HG03432 (cell line): ENCODE data around the gene RNASE7.

ENCODE experiments used
- ATAC-seq: cut with Tn5 transposase; IDR thresholded peaks from one replicate; pipeline ENCODE4 v1.9.1; 2021; ENCODE audit warnings: mild to moderate bottlenecking, moderate library complexity; ENCODE audit not compliant: unreplicated experiment

RNASE7 gene

DNA sequence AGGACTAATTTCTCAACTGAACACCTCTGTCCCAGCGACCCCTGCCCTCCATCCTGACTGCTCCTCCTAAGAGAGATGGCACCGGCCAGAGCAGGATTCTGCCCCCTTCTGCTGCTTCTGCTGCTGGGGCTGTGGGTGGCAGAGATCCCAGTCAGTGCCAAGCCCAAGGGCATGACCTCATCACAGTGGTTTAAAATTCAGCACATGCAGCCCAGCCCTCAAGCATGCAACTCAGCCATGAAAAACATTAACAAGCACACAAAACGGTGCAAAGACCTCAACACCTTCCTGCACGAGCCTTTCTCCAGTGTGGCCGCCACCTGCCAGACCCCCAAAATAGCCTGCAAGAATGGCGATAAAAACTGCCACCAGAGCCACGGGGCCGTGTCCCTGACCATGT, 756 bp downstream of the RNASE7 start:
- no peak for ATAC-seq

DNA sequence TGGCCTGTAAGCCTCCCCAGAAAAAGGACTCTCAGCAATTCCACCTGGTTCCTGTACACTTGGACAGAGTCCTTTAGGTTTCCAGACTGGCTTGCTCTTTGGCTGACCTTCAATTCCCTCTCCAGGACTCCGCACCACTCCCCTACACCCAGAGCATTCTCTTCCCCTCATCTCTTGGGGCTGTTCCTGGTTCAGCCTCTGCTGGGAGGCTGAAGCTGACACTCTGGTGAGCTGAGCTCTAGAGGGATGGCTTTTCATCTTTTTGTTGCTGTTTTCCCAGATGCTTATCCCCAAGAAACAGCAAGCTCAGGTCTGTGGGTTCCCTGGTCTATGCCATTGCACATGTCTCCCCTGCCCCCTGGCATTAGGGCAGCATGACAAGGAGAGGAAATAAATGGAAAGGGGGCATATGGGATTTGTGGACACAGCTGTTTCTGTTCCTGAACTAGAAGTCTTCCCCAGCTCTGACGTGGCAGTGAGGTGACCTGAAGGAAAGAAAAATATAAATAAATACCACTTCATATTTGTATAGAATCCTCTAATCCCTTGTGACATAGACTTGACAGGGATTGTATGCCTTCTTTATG, 1.3 kb downstream of the RNASE7 start:
- no peak for ATAC-seq

DNA sequence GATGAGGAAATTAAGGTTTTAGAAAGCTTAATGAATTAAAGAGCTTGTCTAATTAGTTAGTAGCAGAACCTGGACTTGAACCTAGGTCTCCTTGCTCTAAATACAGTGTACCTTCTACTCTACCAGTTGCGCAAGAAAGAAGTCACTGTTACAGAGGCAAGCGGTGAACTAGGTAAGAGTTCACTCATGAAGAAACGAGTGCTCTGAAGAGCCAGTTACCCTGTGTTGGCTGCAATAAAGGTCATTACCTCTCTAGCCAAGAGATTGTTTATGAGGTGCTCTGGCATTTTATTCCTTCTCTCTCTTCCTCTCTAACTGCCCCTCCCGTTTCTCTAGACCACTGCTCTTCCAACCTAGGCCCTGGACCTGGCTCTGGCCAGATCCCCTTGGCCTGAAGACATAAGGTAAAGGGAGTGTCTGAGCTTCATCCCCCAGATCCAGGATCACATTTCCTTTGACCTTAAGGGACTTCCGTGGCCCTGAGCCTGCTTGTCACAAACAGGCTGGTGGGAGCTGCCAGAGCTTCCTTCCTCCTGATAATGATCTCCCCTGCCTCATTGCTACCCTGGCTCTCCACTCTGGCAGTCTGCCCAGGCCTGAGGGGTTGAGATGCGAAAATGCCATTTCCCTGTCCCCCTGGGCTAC, 1.9 kb downstream of the RNASE7 start:
- no peak for ATAC-seq

DNA sequence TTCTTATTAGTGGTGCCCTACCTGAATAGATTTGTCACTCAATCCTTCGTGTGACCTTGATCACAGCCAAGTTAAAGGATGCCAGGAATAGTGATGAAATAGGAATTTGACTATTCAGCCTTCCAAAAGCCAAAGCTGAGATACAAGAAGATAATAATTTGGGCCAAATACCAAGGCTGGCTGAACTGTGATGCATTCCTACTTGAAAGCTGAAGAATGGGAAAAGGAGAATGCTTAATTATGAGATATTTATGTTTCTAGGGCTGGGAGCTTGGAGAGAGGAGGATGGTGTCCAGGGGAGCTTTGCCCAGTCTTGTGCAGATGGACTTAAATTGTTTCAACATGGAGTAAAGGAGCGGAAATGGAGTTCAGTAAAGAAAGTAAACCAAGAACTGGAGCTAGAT, 5.2 kb downstream of the RNASE7 start:
- ATAC-seq, result no peak

DNA sequence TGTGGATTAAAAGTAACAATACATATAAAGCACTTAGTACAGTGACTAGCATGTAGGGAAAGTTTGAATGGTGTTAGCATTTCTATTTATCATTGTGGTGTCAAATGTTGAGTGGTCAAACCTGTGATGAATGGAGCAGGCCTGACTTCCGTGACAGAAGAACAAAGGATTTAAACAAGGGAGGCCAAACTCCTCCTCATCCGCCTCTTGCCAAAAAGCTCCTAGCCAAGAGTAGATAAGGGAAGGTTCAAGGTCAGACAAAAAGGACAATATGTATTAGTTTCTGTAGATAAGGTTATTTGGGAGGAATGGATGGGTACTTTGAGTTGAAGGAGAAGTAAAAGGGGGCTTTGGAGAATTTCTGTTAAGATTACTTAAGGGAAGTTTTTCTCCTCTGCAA, 6.5 kb downstream of the RNASE7 start:
- no peak for ATAC-seq

DNA sequence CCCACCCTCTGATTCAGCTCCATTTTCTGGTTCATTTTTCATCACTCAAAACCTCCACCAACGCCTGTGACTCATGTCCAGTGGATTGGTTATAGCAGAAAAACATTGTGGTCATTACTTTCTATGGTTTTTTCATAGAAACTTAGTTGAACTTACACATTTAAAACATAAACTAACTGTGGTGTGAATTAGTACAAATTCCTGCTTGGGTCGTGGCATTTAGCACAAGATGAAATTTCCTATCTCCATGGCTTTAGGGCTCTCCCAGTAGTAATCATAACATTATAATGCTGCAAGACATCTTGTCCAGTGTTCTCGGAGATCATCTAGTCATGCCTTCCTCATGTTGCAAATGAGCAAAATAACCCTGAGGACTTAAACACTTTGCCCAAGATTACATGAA, 7.1 kb downstream of the RNASE7 start:
- no peak for ATAC-seq

DNA sequence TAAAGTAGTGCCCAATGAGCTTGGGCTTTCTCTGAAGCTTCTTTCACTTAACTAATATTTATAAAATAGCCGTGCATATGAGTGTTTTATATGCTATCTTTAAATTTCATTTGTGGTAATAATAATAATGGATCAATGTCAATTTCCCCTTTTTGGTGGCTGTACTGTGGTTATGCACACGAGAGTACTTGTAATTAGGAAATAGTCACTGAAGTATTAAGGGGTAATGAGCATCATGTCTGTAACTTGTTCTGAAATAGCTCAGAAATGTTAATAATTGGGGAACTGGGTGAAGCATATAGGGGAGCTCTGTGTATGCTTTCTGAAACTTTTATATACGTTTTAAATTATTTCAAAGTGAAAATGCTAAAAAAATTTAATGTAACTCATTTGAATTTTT, 8.4 kb downstream of the RNASE7 start:
- no peak for ATAC-seq

DNA sequence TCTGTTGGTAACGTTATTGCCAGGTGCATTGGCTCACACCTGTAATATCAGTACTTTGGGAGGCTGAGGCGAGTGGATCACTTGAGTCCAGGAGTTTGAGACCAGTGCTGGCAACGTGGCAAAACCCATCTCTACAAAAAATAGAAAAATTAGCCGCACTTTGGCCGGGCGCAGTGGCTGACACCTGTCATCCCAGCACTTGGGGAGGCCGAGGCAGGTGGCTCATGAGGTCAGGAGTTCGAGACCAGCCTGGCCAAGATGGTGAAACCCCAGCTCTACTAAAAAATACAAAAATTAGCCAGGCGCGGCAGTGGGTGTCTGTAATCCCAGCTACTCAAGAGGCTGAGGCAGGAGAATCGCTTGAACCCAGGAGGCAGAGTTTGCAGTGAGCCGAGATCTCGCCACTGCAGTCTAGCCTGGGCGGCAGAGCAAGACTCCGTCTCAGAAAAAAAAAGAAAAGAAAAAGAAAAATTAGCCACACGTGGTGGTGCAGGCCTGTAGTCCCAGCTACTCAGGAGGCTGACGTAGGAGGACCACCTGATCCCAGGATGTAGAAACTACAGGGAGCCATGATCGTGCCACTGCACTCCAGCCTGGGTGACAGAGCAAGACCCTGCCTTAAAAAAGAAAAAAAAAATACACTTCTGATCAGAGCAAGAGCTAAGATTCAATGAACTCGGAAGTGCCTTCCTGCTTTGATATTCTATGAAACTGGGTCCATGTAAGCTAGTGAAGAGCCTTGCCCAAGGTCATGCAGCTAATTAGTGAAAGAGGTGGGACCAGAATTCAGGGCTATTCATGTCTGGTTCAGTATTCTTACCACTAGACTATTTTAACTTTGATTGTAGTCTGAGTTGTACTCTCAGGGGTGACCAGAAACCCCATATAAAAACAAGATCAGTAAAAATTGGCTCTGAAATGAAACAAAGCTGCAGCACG, 11.3 kb downstream of the RNASE7 start:
- no peak for ATAC-seq

DNA sequence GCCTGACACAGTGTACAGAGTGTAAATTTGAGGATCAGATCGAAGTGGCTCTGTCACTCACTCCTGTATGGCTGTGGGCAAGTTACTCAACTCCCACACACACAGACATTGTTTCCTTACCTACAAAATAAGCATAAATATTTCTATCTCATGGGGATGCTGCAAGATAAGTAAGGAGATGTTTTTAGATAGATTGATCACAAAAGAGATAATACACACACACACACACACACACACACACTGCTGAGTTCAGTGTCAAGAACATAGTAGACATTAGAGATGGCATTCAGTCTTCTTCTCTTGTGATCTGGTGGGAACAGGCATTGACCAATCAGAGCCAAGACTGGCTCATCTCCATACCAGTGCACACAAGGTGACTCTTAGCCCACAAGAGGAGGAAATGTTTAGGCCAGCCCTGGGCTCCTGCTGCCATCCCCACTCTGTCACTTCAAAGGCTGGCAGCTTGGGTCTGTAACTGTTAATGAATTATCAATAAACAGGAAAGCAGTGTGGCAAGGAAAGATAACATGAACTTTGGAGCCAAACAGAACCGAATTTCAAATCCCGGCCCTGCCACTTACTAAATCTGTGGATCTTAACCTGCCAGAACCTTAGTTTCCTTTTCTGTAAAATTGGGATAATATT, 12.1 kb downstream of the RNASE7 start:
- no peak for ATAC-seq

DNA sequence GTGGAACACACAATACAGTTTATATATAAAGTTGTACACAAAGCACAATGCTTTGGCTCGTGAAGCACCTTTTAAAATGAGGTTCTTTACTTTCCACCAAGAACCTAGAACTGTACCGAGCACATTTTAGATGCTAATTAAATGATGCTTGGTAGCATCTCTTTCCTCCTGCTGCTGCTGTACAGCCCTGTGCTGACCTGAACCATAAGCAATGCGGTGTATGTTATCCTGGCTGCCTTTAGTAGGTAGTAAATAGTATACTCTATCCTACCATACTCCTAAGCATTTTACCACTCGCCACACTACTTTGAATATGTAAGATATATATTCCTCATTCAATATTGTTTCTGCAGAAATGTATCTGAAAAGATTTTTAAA, 12.6 kb downstream of the RNASE7 start:
- ATAC-seq, result no peak

DNA sequence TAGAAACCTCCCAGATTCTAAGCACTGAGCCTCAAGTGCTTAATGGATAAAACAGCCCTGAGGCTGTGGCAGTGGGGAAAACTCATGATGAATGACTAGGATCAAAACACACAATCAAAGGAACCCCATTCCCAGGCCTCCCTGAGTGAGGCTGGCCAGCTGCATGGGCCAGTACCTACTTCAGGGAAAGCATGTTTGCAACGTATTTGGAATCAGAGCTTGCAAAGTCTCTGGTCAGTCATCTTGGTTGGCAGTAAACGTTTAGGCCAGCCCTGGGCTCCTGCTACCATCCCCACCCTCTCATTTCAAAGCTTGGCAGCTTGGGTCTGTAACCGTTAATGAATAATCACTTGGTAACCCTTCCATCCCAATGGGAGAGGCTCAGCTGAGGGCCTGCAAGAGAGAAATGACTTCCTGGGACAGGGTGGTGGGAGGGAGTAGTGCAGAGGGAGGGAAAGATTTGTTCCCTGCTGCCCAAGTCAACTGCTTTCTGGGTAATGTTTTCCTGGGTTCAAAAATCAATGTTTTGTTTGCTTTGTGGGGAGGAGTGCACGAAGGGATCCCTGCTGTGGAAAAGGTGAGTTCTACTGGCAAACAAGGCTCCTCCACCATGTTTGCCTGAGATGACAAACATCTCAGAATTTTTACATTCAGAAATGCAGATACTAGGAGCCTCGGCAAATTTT, 13.4 kb downstream of the RNASE7 start:
- ATAC-seq, result no peak

DNA sequence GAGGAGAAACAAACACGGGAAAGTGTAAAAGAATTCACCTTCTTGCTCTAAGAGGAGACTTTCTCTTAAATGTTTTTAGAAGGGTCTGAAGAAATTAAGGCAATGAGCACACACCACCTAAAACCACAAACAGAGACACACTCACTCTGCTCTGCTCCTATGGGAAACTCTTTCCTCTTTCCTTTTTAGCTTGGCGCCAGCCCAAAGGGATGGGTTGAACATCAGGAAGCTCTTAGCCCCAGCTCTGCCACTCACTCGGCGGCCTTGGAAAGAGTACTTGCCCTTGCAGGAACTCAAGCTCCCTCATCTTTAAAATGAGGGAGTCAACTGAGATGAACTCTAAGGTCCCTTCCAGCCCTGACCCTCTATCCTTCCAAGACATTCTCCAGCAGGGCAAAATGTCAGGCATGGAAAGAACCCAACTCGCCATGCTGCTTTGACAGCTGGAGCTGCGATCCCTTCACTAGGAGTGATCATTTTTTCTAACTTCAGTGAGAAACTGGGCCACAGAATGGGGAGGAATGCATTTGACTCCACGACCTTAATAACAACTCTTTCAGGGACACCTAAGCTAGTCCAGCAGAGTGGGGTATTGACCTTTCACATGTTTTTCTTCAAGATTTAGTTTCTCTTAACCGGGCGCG, 14.5 kb downstream of the RNASE7 start:
- no peak for ATAC-seq

DNA sequence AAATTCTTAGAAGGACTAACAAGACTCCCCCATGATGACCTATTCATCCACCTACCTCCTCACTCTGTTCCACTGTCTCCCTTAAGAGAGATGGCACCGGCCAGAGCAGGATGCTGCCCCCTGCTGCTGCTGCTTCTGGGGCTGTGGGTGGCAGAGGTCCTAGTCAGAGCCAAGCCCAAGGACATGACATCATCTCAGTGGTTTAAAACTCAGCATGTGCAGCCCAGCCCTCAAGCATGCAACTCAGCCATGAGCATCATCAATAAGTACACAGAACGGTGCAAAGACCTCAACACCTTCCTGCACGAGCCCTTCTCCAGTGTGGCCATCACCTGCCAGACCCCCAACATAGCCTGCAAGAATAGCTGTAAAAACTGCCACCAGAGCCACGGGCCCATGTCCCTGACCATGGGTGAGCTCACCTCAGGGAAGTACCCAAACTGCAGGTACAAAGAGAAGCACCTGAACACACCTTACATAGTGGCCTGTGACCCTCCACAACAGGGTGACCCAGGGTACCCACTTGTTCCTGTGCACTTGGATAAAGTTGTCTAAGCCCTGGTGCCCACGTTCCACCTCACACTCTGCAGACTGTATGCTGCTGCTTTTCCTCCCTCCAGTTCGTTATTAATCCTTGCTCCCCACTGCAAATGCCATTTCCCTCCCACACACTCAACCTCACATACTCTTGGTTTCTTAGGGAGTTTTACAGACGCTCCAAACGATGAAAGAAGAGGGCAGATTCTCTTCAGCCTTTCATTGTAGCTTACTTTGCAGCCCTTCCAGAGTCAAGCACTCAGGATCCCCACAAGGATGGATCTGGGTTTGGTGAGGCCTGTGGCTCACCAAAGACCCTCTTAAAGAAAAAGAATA, 15.9 kb downstream of the RNASE7 start, which contains the start of gene RNASE8:
RNASE8 (plus strand) TSS at position 20 of the 873 bp plus-strand sequence; CDS start at position 91, 71 bp downstream.
- no peak for ATAC-seq

DNA sequence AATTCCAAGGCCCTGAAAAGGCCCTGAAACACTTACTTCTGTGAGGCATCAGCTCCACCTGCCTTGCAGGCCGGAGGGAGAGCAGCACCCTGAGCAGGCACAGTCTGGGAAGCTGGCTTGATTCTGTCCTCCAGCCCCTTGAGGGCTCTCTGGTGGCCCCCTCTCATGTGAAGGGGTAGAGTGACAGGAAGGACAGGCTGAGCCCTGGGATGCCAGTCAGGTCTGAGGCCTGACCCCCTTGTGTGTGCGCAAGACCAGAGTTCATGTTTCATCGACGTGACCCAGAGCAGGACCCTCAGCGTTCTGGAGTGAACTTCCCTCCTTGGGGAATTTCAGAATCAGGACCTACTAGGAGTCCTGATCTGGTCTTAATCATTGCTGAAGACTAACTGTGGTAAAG, 16.7 kb downstream of the RNASE7 start:
- no peak for ATAC-seq

DNA sequence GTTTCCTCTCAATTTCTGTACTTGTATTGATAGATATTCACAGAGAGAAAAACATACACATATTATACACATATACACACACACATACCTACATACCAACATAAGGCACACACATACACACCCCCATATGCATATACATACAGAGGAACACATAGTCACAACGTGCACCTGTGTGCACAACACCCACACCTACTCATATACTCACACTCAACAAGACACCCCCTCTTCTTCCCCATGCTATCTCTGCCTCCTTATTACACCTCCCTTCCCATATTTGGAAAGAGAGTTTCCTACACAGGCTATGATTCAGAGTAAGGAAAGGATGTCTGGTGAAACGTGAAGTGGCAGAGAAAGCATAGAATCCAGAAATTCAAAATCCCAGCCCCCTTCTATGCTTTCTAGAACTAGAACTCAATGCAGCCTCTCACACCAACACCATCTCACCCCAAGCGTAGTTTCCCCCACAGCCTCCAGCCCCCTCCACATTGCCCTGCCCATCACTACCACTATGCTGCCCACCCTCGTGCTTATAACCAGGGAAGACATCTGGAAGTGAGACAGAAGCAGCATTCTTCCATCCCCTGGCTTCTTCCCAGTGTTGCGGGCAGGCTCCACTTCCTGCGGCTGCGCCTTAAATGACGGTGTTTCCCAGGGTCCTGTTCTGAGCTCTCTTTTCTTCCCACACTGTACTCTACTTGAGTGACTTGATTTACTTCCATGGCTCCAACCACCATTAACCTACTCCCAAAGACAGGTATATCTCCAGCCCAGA, 17.9 kb downstream of the RNASE7 start:
- no peak for ATAC-seq

DNA sequence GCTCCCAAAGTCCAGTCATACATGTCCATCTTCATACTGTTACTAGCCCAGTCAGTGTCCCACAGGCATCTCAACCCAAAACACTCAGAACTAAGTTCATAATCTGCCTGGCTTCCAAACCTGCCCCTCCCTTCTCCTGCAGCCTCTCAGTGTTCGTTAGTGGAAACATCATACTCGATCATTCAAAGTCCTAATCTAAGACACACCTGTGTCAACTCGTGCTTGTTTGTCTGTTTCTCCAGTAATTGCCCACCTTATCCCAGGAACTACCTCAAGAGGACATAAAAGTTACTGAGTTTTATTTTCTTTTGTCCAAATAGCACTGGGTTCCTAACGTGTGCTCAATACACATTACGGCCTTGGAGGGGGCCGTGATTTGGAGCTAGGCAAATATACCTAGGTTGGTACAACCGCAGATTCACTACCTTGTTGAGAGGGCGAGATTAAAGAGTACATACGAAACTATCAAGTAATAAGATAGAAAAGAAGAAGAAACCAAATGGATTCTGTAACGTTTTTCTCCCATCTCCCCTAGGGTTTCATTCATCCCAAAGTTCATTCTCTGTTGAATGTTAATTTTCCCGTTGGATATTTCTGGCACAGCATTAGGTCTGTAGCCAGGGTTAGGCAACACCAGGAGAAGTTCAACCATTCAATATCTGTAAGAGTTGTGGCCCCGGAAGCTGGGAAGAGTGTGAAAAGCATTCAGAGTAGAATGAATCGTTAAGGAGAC, 18.6 kb downstream of the RNASE7 start:
- ATAC-seq, result no peak

DNA sequence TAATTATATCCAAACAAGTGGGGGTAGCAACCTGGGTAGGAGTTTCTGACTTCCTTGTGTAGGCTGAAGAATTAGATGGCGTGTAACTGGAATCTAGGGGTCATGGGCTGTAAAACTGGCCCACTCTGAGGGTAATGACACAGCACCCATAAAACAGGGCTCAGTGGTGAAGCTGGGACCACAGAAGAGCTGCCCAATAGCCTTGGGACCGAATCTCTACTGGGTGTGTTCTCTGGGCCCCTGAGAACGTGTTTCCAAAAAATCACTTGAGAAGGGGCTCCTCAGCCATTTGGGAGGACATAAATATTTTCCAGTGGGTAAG, 19.1 kb downstream of the RNASE7 start:
- ATAC-seq, result no peak

DNA sequence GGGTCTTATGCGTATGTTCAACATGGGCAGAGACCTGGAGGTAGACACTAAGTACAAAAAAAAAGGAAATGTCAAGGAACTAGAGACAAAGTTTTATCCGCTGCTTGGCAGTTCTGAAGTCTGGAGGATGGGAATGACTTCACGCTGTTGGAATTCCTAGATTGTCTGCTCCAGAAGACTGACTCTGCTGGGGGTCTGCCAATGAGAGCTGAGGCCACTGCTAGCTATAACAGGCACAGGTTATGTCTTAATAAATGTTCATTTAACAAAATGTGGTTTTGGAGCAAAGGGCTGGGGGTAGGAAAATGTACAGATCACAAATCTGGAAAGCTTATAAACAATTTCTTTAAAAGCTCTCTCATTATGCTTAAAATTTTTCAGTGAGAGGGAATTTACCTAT, 21.3 kb downstream of the RNASE7 start:
- ATAC-seq, result no peak
